Measurements from ENCODE around the gene DNM3.

Gene DNM3

DNA sequence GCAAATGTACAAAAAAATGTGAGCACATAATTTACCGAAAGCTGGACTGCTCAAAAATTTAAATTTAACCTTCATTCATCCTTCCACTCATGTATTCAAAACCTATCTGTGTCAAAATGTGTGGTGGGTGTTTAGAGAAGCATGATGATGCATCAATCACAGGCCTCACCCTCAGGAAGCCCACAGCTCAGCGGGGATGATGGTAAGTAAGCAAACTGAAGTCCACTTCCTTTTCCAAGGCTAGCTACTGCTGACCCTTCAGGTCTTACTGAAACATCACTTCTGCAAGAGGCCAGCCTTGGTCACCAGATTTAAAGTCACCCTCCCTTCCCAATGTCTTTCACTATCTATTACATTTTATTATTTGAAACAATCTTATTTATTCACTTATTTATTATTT, 254.5 kb downstream of the DNM3 start:
- DNase-seq (ENCODE audit: low read depth in 1 of 2, low spot score in 1 of 2), result no peak

- DNase-seq (ENCODE audit: low read depth in 1 of 2, low spot score in 1 of 2), result no peak
Observed at GRCh38 chr1:172105230-172105629, 263.9 kb downstream of the DNM3 start.

GRCh38 chr1:172107316-172107975, 266.1 kb downstream of the DNM3 start:
- no peak for DNase-seq (ENCODE audit: low read depth in 1 of 2, low spot score in 1 of 2)

DNA sequence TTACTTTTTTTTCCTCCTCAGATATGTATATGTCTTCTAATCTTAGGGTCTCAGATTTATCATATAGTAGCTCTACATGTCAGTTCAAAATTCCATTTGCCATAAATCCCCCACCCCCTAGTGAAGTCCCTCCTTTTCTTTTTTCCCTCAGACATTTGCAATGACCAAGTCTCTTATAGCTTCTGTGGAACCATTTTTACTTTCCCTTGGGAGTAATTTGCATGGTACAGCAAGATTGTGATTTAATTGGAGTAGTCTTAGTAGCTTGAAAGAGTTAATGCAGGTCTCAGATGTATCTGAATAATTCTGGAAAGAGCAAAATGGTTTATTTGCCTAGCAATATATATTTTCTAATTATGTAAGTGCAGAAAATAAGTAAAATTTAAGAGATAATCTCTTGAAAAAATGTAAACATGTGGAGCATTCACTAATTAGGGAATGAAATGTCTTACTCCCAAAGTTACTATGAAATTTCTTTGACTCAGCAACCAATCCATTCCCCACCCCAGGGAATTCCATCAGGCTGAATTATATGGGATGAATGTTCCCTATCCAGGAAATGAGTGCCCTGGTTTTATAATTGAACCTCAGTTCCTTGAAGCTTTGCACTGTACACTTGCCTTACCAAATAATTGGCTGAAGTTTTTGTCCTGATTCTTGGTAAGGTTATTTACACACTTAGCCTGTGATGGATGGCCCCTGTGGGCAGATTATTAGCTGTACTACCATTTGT, 267.0 kb downstream of the DNM3 start:
- no peak for DNase-seq (ENCODE audit: low read depth in 1 of 2, low spot score in 1 of 2)

DNA sequence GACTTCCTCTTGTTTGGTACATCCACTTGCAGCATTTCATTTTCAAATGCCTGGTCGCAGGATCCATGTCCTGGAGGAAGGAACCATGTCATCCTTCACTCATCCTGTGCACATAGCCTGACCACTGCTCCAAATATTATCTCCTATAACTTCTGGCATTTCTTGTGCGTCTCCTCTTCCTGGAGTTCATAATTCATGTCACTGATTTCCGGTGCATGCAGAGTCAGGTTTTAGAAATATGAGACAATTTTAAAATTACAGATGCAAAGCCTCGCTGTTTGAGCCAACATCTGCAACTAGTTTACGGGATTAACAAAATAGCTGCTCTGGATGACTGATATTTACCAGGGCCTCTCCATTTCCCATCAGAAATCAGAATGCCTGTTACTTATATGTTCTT, 268.1 kb downstream of the DNM3 start:
- DNase-seq (ENCODE audit: low read depth in 1 of 2, low spot score in 1 of 2), result no peak

DNA sequence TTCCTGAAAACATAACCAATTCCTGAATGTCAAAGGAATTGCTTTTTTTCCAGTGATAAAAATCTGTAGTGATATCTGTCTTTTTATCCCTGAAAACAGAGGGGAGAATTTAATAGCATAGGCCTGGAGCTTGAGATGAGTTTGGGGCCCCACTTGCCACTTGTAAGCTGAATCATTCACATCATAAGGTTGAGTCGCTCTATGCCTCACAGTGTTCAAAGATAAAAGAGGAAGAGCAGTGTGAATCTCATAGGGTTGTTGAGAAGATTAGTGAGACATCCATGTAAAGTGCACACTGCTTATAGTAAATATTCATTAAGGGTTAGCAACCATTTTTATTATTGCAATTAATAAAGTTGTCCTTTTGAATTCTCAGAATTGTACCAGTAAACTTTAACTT, 271.3 kb downstream of the DNM3 start:
- DNase-seq (ENCODE audit: low read depth in 1 of 2, low spot score in 1 of 2), result no peak

DNA sequence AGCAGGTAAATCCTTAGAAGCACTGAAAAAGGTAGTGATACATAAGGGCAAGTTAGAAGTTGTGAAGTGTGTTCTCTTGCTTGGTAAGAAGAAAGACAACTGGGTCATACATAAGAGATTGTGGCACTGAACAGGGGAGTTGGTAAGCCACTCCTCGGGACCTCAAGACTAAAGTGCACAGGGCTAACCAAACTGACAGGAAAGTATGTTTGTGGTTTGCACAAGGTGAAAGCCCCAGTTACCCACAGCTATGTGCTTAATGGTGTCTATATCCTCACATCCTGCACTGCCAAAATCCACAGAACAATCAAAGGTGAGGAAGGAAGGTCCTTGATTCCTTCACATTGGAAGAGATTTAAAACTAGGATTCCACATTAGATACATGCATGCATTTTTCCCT, 276.5 kb downstream of the DNM3 start:
- DNase-seq (ENCODE audit: low read depth in 1 of 2, low spot score in 1 of 2), result no peak

DNA sequence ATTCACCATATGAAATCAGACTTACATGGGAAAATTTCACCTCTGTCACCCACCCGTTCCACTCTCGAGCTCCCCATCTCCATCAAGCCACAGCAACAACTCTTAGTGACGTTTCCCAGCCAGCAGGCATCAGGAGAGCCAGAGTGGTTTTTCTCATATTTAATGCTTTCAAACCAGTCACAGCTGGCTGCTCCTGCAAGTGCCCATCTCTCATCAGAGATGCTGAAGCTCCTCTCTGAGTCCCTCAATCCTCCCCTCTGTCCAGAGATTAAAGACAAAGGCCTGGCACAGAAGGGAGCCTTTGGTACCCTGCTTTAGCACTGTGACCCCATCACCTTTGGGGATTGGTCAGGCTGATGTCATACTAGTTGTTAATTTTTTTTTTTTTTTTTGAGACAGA, 277.3 kb downstream of the DNM3 start:
- no peak for DNase-seq (ENCODE audit: low read depth in 1 of 2, low spot score in 1 of 2)

GRCh38 chr1:172119184-172119583, 277.9 kb downstream of the DNM3 start:
- DNase-seq (ENCODE audit: low read depth in 1 of 2, low spot score in 1 of 2), result no peak

DNA sequence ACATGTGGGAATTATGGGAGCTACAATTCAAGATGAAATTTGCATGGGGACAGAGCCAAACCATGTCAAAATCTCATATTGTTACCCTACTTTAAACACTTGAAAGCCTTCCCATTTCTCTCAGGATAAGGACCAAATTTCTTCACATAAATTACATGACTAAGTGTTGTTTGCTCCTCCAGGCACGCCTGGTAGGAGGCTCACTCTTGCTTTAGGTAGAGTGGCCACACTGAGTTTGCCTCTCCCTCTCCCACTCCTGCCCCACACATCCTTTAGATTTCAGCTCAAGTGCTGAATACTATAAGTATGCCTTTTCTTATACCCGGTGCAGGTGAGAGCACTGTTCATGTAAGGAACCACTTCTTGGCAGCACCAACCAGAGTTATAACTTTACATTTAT, 279.1 kb downstream of the DNM3 start:
- DNase-seq (ENCODE audit: low read depth in 1 of 2, low spot score in 1 of 2), result no peak

GRCh38 chr1:172121081-172121717, 279.9 kb downstream of the DNM3 start:
- DNase-seq (ENCODE audit: low read depth in 1 of 2, low spot score in 1 of 2), result no peak

DNA sequence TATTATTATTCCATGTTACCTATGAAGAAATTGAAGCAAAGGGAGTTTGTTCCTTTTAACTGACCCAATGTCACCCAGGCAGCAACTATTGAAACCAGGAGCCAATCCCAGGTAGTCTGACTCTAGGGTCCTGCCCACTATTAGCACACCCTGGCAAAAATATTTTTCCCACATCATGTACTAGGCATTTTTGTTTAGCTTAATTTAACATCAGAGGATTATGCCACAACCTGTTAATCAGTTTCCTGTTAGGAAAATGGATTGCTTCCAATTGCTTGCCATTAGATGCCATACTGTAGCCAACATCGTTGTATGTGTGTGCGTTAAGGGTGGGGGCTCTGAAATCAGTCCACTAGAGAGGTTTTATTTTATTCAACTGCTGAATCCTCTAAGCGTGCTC, 281.1 kb downstream of the DNM3 start:
- DNase-seq (ENCODE audit: low read depth in 1 of 2, low spot score in 1 of 2), result no peak

- no peak for DNase-seq (ENCODE audit: low read depth in 1 of 2, low spot score in 1 of 2)
Observed at GRCh38 chr1:172125250-172125649, 284.0 kb downstream of the DNM3 start.

DNA sequence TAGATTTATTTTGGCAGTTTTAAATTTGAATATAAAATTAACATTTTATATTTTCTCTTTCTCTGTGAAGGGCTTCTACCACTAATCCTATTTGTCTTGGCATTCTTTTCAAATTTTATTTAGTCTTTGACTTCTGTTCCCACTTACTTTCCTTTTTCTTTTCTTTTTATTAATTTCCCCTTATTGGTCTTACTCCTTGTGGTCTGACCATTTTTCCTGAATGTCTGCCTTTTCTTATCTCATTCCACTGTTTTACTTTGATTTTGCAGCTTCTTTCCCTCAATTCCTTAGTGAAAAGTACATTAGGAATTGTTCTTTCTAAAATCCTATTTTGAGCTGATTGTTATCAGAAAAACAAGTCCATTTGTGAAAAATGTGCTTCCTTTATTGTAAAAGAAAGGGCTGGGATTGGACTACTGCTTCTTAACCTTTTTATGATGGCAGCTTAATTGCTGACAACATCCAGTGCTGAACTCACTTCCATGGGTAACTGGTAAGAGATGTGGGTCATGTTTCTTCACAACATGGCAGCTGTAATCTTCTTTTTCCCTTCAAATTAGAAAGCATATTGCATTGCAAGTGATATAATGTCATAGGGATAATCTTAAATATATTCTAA, 284.6 kb downstream of the DNM3 start:
- no peak for DNase-seq (ENCODE audit: low read depth in 1 of 2, low spot score in 1 of 2)

DNA sequence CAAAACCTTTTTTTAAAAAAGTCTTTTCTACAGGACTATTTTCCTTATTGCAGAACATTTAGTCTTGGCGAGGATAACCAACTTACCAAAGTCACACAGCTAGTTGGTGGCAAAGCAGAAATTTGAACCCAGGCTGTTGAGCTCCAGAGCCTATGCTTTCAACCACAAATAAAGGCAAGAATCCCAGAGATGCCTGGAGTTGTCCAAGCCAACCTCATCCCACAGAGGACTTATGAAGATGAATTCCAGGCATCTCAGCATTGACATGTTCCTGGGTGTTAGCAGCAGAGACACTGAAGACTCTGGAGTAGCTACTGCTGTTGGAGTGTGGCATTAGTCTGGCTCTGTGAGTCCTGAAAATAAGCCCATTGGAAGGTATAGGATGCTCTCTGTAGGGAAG, 291.5 kb downstream of the DNM3 start:
- no peak for DNase-seq (ENCODE audit: low read depth in 1 of 2, low spot score in 1 of 2)

GRCh38 chr1:172134087-172134731, 292.9 kb downstream of the DNM3 start:
- no peak for DNase-seq (ENCODE audit: low read depth in 1 of 2, low spot score in 1 of 2)

- no peak for DNase-seq (ENCODE audit: low read depth in 1 of 2, low spot score in 1 of 2)
Observed at GRCh38 chr1:172135076-172135672, 293.9 kb downstream of the DNM3 start.

DNA sequence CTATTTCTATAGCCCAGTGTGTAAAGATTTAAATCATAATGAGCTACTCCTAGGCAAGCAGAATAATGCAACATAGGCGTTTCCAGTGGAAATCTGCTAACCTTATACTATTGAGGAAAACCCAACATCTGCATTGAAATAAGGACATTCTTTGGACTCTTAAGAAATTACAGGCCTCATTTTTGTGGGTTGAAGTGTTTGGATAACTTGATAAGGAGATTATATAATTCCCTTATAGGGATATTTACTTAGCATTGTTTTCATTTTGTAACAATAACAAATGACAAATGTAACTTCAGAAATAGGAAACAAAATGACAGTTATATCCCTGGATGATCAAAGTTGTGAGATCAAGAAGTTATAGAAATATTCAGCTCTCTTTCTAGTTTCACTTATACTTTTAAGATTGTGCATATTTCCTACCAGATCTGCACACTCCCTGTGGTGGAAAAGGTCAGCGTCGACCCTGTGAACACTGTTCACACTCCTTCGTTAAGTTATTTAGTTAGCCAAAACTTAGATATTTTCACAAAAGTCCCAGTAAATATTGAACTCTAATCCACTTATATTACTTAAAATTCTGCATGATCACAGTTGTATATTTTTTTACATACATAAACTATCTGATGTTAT, 294.8 kb downstream of the DNM3 start:
- no peak for DNase-seq (ENCODE audit: low read depth in 1 of 2, low spot score in 1 of 2)

DNA sequence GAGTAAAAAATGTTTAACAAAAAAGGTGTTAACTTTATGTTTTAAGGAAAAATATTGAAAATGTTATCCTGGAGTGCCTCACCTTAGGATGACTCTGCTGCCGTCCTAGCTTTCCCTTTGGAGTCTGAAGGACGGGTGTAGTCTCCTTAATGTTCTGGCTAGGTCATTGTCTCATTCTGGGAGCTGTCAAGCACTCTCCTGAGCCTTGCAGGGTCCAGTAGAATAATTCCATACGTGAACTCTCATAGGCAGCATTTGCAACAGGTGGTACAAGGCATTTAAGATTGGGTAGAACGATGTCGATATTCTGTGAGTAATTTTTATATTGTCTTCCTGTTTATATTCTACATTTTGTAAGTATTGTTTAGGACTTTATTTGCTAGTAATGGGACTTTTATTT, 295.6 kb downstream of the DNM3 start:
- DNase-seq (ENCODE audit: low read depth in 1 of 2, low spot score in 1 of 2), result no peak

DNA sequence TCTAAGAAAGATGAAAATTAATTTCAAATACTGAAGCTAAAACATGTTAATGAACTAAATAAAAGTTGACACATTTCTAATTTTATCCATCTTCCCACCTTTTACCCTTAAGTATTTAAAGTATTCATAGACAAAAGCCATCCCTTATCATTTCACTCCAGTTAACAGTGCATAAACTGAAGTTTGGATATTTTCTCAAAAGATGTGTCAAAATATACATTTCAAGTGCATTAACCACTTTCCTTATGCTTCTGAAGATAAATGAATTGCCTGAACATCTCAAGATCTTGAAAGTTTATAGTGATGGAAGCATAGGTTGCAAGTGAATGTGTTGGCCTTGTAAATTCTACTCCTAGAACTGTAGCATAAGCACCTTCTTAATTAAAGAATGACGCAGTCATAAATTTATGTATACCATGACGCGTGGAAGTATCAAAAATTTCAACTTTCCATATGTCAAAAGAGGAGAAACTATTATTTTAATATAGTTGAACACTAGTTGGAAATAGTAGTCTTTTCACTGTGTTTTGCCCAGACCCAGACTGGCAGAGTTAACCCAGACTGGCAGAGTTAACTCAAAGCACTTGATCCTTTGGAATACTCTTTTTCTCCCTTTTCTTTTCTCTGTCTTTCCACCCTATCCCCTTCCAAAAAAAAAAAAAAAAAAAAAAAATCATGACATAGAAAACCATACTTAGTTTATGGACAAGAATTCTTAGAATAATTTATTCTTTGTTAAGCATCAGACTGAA, 296.6 kb downstream of the DNM3 start:
- DNase-seq (ENCODE audit: low read depth in 1 of 2, low spot score in 1 of 2), result no peak

All from activated CD4-positive, alpha-beta T cell treated with anti-CD3 and anti-CD28 coated beads, Interleukin-2, amount 50 U/mL, for 24 hours (primary cell).